Measurements from ENCODE around the gene ANKLE2.

ANKLE2 gene

GRCh38 chr12:132728502-132728901 is 33.1 kb downstream of the ANKLE2 start:
- H3K36me3 ChIP-seq (replicated peaks; ENCODE audit: low read depth, low read length) = peaks cover 75% of the 10 kb centered on the region
- no peaks in the 10 kb centered on the region for H3K4me1 ChIP-seq (ENCODE audit: low read length)
- H3K4me3 ChIP-seq (ENCODE audit: low read length) = no peak overlapping the region
- no peaks in the 10 kb centered on the region; the same call in 1 of the 2 replicates for H3K9me3 ChIP-seq (ENCODE audit: insufficient read depth, low read length)
- no peak overlapping the region for H3K9ac ChIP-seq (ENCODE audit: low read length)
- no peaks in the 10 kb centered on the region; the same call in 1 of the 2 replicates for H3K79me2 ChIP-seq (ENCODE audit: low read length)
- H3K27ac ChIP-seq (ENCODE audit: low read length) = no peak overlapping the region
- TF ChIP-seq CTCF (IDR thresholded peaks at IDR 0.05; ENCODE audit: low read depth, low read length) = no peak
- TF ChIP-seq EZH2phosphoT487 (IDR thresholded peaks at IDR 0.05; ENCODE audit: low read depth) = no peak
- H4K20me1 ChIP-seq (ENCODE audit: insufficient read depth, low read length) = no peaks in the 10 kb centered on the region
- H2AFZ ChIP-seq (ENCODE audit: low read depth, low read length) = no peak overlapping the region
- no peaks in the 10 kb centered on the region for H3K27me3 ChIP-seq (ENCODE audit: low read depth, low read length)
- no peak overlapping the region for H3K4me2 ChIP-seq (ENCODE audit: low read length)

- TF ChIP-seq EZH2phosphoT487 (IDR thresholded peaks at IDR 0.05; ENCODE audit: low read depth) = no peak
- no peak for TF ChIP-seq CTCF (IDR thresholded peaks at IDR 0.05; ENCODE audit: low read depth, low read length)
- H4K20me1 ChIP-seq (ENCODE audit: insufficient read depth, low read length) = no peaks in the 10 kb centered on the region
- no peak overlapping the region for H3K27ac ChIP-seq (ENCODE audit: low read length)
- H3K27me3 ChIP-seq (ENCODE audit: low read depth, low read length) = no peaks in the 10 kb centered on the region
- peaks cover 84% of the 10 kb centered on the region for H3K36me3 ChIP-seq (replicated peaks; ENCODE audit: low read depth, low read length)
- no peak overlapping the region for H3K4me2 ChIP-seq (ENCODE audit: low read length)
- H3K9ac ChIP-seq (ENCODE audit: low read length) = no peak overlapping the region
- H3K4me1 ChIP-seq (ENCODE audit: low read length) = no peaks in the 10 kb centered on the region
- H3K79me2 ChIP-seq (ENCODE audit: low read length) = no peaks in the 10 kb centered on the region; the same call in 1 of the 2 replicates
- no peak overlapping the region for H2AFZ ChIP-seq (ENCODE audit: low read depth, low read length)
- H3K9me3 ChIP-seq (ENCODE audit: insufficient read depth, low read length) = no peaks in the 10 kb centered on the region; the same call in 1 of the 2 replicates
- H3K4me3 ChIP-seq (ENCODE audit: low read length) = no peak overlapping the region
Observed at GRCh38 chr12:132727091-132727794, 34.4 kb downstream of the ANKLE2 start.

GRCh38 chr12:132726386-132726785 is 35.2 kb downstream of the ANKLE2 start:
- H3K79me2 ChIP-seq (ENCODE audit: low read length) = no peaks in the 10 kb centered on the region; the same call in 1 of the 2 replicates
- H3K27ac ChIP-seq (ENCODE audit: low read length) = no peak overlapping the region
- no peaks in the 10 kb centered on the region for H3K27me3 ChIP-seq (ENCODE audit: low read depth, low read length)
- no peak overlapping the region for H3K4me2 ChIP-seq (ENCODE audit: low read length)
- no peaks in the 10 kb centered on the region for H4K20me1 ChIP-seq (ENCODE audit: insufficient read depth, low read length)
- TF ChIP-seq CTCF (IDR thresholded peaks at IDR 0.05; ENCODE audit: low read depth, low read length) = no peak
- no peak for TF ChIP-seq EZH2phosphoT487 (IDR thresholded peaks at IDR 0.05; ENCODE audit: low read depth)
- H2AFZ ChIP-seq (ENCODE audit: low read depth, low read length) = no peak overlapping the region
- no peaks in the 10 kb centered on the region for H3K4me1 ChIP-seq (ENCODE audit: low read length)
- H3K4me3 ChIP-seq (ENCODE audit: low read length) = no peak overlapping the region
- H3K9me3 ChIP-seq (ENCODE audit: insufficient read depth, low read length) = no peaks in the 10 kb centered on the region; the same call in 1 of the 2 replicates
- no peak overlapping the region for H3K9ac ChIP-seq (ENCODE audit: low read length)
- peaks cover 84% of the 10 kb centered on the region for H3K36me3 ChIP-seq (replicated peaks; ENCODE audit: low read depth, low read length)

GRCh38 chr12:132724506-132725241 is 37.0 kb downstream of the ANKLE2 start:
- no peaks in the 10 kb centered on the region; the same call in 1 of the 2 replicates for H3K9me3 ChIP-seq (ENCODE audit: insufficient read depth, low read length)
- H4K20me1 ChIP-seq (ENCODE audit: insufficient read depth, low read length) = no peaks in the 10 kb centered on the region
- no peak overlapping the region for H3K4me3 ChIP-seq (ENCODE audit: low read length)
- H3K27ac ChIP-seq (ENCODE audit: low read length) = no peak overlapping the region
- no peak for TF ChIP-seq EZH2phosphoT487 (IDR thresholded peaks at IDR 0.05; ENCODE audit: low read depth)
- TF ChIP-seq CTCF (IDR thresholded peaks at IDR 0.05; ENCODE audit: low read depth, low read length) = no peak
- no peak overlapping the region for H2AFZ ChIP-seq (ENCODE audit: low read depth, low read length)
- H3K36me3 ChIP-seq (replicated peaks; ENCODE audit: low read depth, low read length) = peaks cover 80% of the 10 kb centered on the region
- no peaks in the 10 kb centered on the region for H3K27me3 ChIP-seq (ENCODE audit: low read depth, low read length)
- H3K4me1 ChIP-seq (ENCODE audit: low read length) = no peaks in the 10 kb centered on the region
- H3K9ac ChIP-seq (ENCODE audit: low read length) = no peak overlapping the region
- H3K79me2 ChIP-seq (ENCODE audit: low read length) = no peaks in the 10 kb centered on the region; the same call in 1 of the 2 replicates
- H3K4me2 ChIP-seq (ENCODE audit: low read length) = no peak overlapping the region

Measured in OCI-LY3 (cell line).